Measurements from ENCODE around the gene THAP12.
"Not testable (repeated sequence)": the region's sequence is repeated elsewhere in the genome, so short reads cannot be mapped to it uniquely, and the experiment has no call there.

Gene THAP12

GRCh38 chr11:76323375-76323774, 57.6 kb downstream of the THAP12 start:
- not testable (repeated sequence) for DNase-seq

- no peak for DNase-seq
Measured at GRCh38 chr11:76322942-76323341, 58.0 kb downstream of the THAP12 start.

GRCh38 chr11:76322540-76322939, 58.4 kb downstream of the THAP12 start:
- no peak for DNase-seq

- DNase-seq, result no peak
Measured at GRCh38 chr11:76321820-76322524, 59.0 kb downstream of the THAP12 start.

- DNase-seq, result no peak
Measured at GRCh38 chr11:76321340-76321739, 59.6 kb downstream of the THAP12 start.

GRCh38 chr11:76320929-76321328, 60.0 kb downstream of the THAP12 start:
- no peak for DNase-seq

- DNase-seq, result not testable (repeated sequence)
Measured at GRCh38 chr11:76319798-76320197, 61.1 kb downstream of the THAP12 start.

- peak; percentile 80 to 85 for DNase-seq
Measured at GRCh38 chr11:76318744-76319384, 62.1 kb downstream of the THAP12 start.

GRCh38 chr11:76317296-76317695, 63.6 kb downstream of the THAP12 start:
- no peak for DNase-seq

GRCh38 chr11:76316726-76317125, 64.2 kb downstream of the THAP12 start:
- no peak for DNase-seq

GRCh38 chr11:76315182-76315853, 65.6 kb downstream of the THAP12 start:
- DNase-seq, result no peak

GRCh38 chr11:76314741-76315090, 66.2 kb downstream of the THAP12 start:
- DNase-seq, result no peak

GRCh38 chr11:76313913-76314740, 66.8 kb downstream of the THAP12 start:
- DNase-seq, result no peak

GRCh38 chr11:76313271-76313670, 67.7 kb downstream of the THAP12 start:
- no peak for DNase-seq

GRCh38 chr11:76310832-76311595, 69.9 kb downstream of the THAP12 start:
- no peak for DNase-seq

GRCh38 chr11:76307978-76308747, 72.8 kb downstream of the THAP12 start:
- DNase-seq, result no peak

GRCh38 chr11:76307396-76307795, 73.5 kb downstream of the THAP12 start:
- no peak for DNase-seq

- no peak for DNase-seq
Measured at GRCh38 chr11:76303399-76303798, 77.5 kb downstream of the THAP12 start.

- no peak for DNase-seq
Measured at GRCh38 chr11:76302996-76303395, 77.9 kb downstream of the THAP12 start.

Data from CD4-positive, alpha-beta T cell treated with Interferon alpha-2 for 1 hour (primary cell).